ENCODE measurements around the gene LMNA. TPM values are rescaled to one million over a fixed set of nuclear protein-coding genes. Genes with fewer than 3 reads are reported as not detected.
"Not testable (repeated sequence)": the region's sequence is repeated elsewhere in the genome, so short reads cannot be mapped to it uniquely, and the experiment has no call there.

Gene LMNA
- total RNA-seq, 1 experiment from 2014 or later = 112 TPM

GRCh38 chr1:156186347-156187177, 72.1 kb downstream of the LMNA start:
- H3K9me3 Mint-ChIP-seq (ENCODE audit: unreplicated experiment); intact Hi-C loops (cut with micrococcal nuclease; ENCODE audit: unreplicated experiment); H3K4me3 Mint-ChIP-seq (ENCODE audit: unreplicated experiment); H3K27me3 ChIP-seq (replicated peaks; ENCODE audit: control insufficient read depth, insufficient read depth, low read length); BruUV-seq (replicated peaks); H3K4me3 ChIP-seq (ENCODE audit: low read depth, low read length); H3K36me3 ChIP-seq (ENCODE audit: control insufficient read depth, insufficient read depth, low read length); POLR2A ChIA-PET; H3K27me3 Mint-ChIP-seq (ENCODE audit: insufficient read depth, unreplicated experiment): not testable (repeated sequence)
- peak; percentile 55 to 62 for DNase-seq
- peaks cover 25% of the 10 kb centered on the region for H3K4me1 Mint-ChIP-seq (ENCODE audit: low read depth, unreplicated experiment)
- peaks cover 75% of the 10 kb centered on the region for H3K36me3 Mint-ChIP-seq (ENCODE audit: insufficient read depth, unreplicated experiment)
- CTCF ChIA-PET = interaction anchor here (2.2 kb wide), 1 partner anchor 38 kb away, joined by 6 read pairs; no protein-coding TSS in a partner anchor
- peak overlapping the region; percentile 87 for H3K27ac Mint-ChIP-seq (ENCODE audit: unreplicated experiment)
- Histone ChIP-seq H3K9me3 (peaks cover 36% of the 10 kb centered on the region), H3K4me1 (peaks cover 51% of the 10 kb centered on the region)

Other genes with a start within 250 kb of the LMNA start
- 21.9 and 23.0 TPM in 2 replicates for gene RIT1, start 203.4 kb upstream of the LMNA start, total RNA-seq (2022)
- gene KHDC4, start 180.3 kb upstream of the LMNA start, total RNA-seq (2022) = 68.5 and 72.9 TPM in 2 replicates
- not detected in 2 replicates for gene RXFP4, start 173.1 kb upstream of the LMNA start, total RNA-seq (2022)
- 46.9 and 60.3 TPM in 2 replicates for gene ARHGEF2, start 136.2 kb upstream of the LMNA start, total RNA-seq (2022)
- 198 and 203 TPM in 2 replicates for gene SSR2, start 93.8 kb upstream of the LMNA start, total RNA-seq (2022)
- gene UBQLN4, start 60.9 kb upstream of the LMNA start, total RNA-seq (2022) = 60.9 and 65.5 TPM in 2 replicates
- 49.4 and 49.5 TPM in 2 replicates for gene LAMTOR2, start 59.9 kb upstream of the LMNA start, total RNA-seq (2022)
- gene RAB25, start 53.6 kb upstream of the LMNA start, total RNA-seq (2022) = 138 and 141 TPM in 2 replicates
- 8.9 and 12.2 TPM in 2 replicates for gene MEX3A, start 32.2 kb upstream of the LMNA start, total RNA-seq (2022)
- 0.52 and 1.3 TPM in 2 replicates for gene SEMA4A, start 38.9 kb downstream of the LMNA start, total RNA-seq (2022)
- gene SLC25A44, start 79.4 kb downstream of the LMNA start, total RNA-seq (2022) = 29.3 and 31.1 TPM in 2 replicates
- gene PMF1, start 98.3 kb downstream of the LMNA start, total RNA-seq (2022) = 90.2 and 95.7 TPM in 2 replicates
- gene BGLAP, start 127.5 kb downstream of the LMNA start, total RNA-seq (2022) = 1.3 and 2.0 TPM in 2 replicates
- 4.1 and 4.6 TPM in 2 replicates for gene PAQR6, start 133.3 kb downstream of the LMNA start, total RNA-seq (2022)
- gene SMG5, start 168.1 kb downstream of the LMNA start, total RNA-seq (2022) = 146 and 155 TPM in 2 replicates
- 9.5 and 10.7 TPM in 2 replicates for gene TMEM79, start 169.6 kb downstream of the LMNA start, total RNA-seq (2022)
- 63.9 and 74.4 TPM in 2 replicates for gene GLMP, start 181.0 kb downstream of the LMNA start, total RNA-seq (2022)
- gene VHLL, start 184.6 kb downstream of the LMNA start, total RNA-seq (2022) = not detected in 2 replicates
- gene CCT3, start 223.6 kb downstream of the LMNA start, total RNA-seq (2022) = 340 and 380 TPM in 2 replicates
- 2.8 and 3.9 TPM in 2 replicates for gene TSACC, start 223.8 kb downstream of the LMNA start, total RNA-seq (2022)